Body of pancreas (tissue), 4 donors: ENCODE measurements around the gene HOXB9. TPM values are rescaled to one million over a fixed set of nuclear protein-coding genes. Genes with fewer than 3 reads are reported as not detected.

Experiments
- ATAC-seq: fragments of 150-250 bp; one replicate; pipeline ENCODE4 v1.9.1; 2016
- DNase-seq, 4 donors: peaks; one replicate each; pipeline ENCODE4 v3.0.0-alpha.2; 2019
- H3K27ac ChIP-seq, 4 donors: fragments of 200-600 bp; sonication (generic); 1 replicate in 3 of 4; 2 replicates in 1 of 4; pipeline versions ENCODE4 v1.5.1 to v1.6.1; 2016 to 2019; ENCODE audit warnings: mild to moderate bottlenecking in 1 of 4, mixed read lengths in 1 of 4, moderate library complexity in 1 of 4
- H3K27me3 ChIP-seq, 2 donors: fragments of 200-600 bp; sonication (generic); one replicate each; pipeline ENCODE4 v1.6.0; 2016; ENCODE audit warnings: mild to moderate bottlenecking in 1 of 2
- H3K36me3 ChIP-seq, 2 donors: fragments of 200-600 bp; sonication (generic); replicated peaks in 1 of 2; 2 replicates each; pipeline ENCODE4 v1.5.1; 2016; ENCODE audit warnings: low read depth in 2 of 2; ENCODE audit not compliant: insufficient read depth in 1 of 2
- H3K4me1 ChIP-seq: fragments of 200-600 bp; sonication (generic); one replicate; pipeline ENCODE4 v1.6.0; 2016
- H3K4me3 ChIP-seq, 2 donors: fragments of 200-600 bp; sonication (generic); 1 replicate in 1 of 2; 2 replicates in 1 of 2; pipeline ENCODE4 v1.5.1; 2016 to 2019
- H3K9me3 ChIP-seq, 3 donors: fragments of 200-600 bp; sonication (generic); 1 replicate in 2 of 3; 2 replicates in 1 of 3; pipeline ENCODE4 v1.5.1; 2016
- CTCF ChIP-seq, 7 experiments: fragments of 450-650 bp in 4 of 7; fragments of 200-600 bp in 3 of 7; sonication (generic) in 3 of 7; IDR thresholded peaks; one replicate each; pipeline ENCODE4 v1.5.1; 2016 to 2019; ENCODE audit warnings: antibody characterized with exemption in 7 of 7
- POLR2A ChIP-seq, 3 donors: fragments of 450-650 bp; IDR thresholded peaks; one replicate each; pipeline ENCODE4 v1.6.1; 2016; ENCODE audit warnings: antibody characterized with exemption in 3 of 3, mild to moderate bottlenecking in 2 of 3
- WGBS, 2 donors: methylation state at CpG; one replicate each; pipeline ENCODE4 v1.1.5; 2017; 5-methylcytosine and 5-hydroxymethylcytosine counted together
- intact Hi-C: fragments of 100-400 bp; cut with DNase I; formaldehyde crosslinking; loops from one replicate; pipeline ENCODE4 v1.15.1; 2023
- total RNA-seq, 2 donors: library from RNA; depleted of rRNA; stranded (reverse); fragments of >200 nt; gene quantifications; one replicate each; pipeline ENCODE4 v1.1.0, GENCODE V29; 2016

HOXB9 gene
- total RNA-seq, 2 donors from 2014 or later = not detected

GRCh38 chr17:48603959-48604769 is 22.0 kb downstream of the HOXB9 start:
- no peak for ATAC-seq
- 8 to 13% methylated on average over 21 of the region's 21 CpGs for WGBS, 2 donors
- Histone ChIP-seq H3K4me3 (no peak overlapping the region), H3K4me1 (peaks cover 13% of the 10 kb centered on the region), H3K36me3 (no peaks in the 10 kb centered on the region), H3K27ac (no peak overlapping the region), H3K27me3 (peaks cover 3 to 64% of the 10 kb centered on the region in 2 donors), H3K9me3 (no peaks in the 10 kb centered on the region)
- no peak for TF ChIP-seq POLR2A (IDR thresholded peaks at IDR 0.05)
- TF ChIP-seq CTCF (IDR thresholded peaks at IDR 0.05) = no peak
- intact Hi-C loops = no loop called here
- no peak for DNase-seq

- intact Hi-C loops = no loop called here
- peaks cover 8 to 80% of the 10 kb centered on the region in 2 donors for H3K27me3 ChIP-seq
- H3K36me3 ChIP-seq = no peaks in the 10 kb centered on the region
- DNase-seq (no peak), ATAC-seq (no peak)
- no peak overlapping the region for H3K4me3 ChIP-seq
- H3K9me3 ChIP-seq = no peaks in the 10 kb centered on the region
- no peak overlapping the region for H3K27ac ChIP-seq
- TF ChIP-seq CTCF (IDR thresholded peaks at IDR 0.05) (no peak), POLR2A (IDR thresholded peaks at IDR 0.05) (no peak)
- WGBS, 2 donors = 16 to 17% methylated on average over 17 to 35 of the region's 35 CpGs
- peaks cover 28% of the 10 kb centered on the region for H3K4me1 ChIP-seq
These were observed 24.4 kb downstream of the HOXB9 start for GRCh38 chr17:48601539-48602425.

GRCh38 chr17:48601207-48601538 is 25.0 kb downstream of the HOXB9 start:
- H3K27ac ChIP-seq = no peak overlapping the region
- no peaks in the 10 kb centered on the region for H3K9me3 ChIP-seq
- no peak overlapping the region for H3K4me3 ChIP-seq
- TF ChIP-seq POLR2A (IDR thresholded peaks at IDR 0.05) (no peak), CTCF (IDR thresholded peaks at IDR 0.05) (no peak)
- 16 to 36% methylated on average over 4 of the region's 4 CpGs for WGBS, 2 donors
- no peaks in the 10 kb centered on the region for H3K36me3 ChIP-seq
- peaks cover 34% of the 10 kb centered on the region for H3K4me1 ChIP-seq
- peaks cover 8 to 82% of the 10 kb centered on the region in 2 donors for H3K27me3 ChIP-seq
- ATAC-seq (no peak), DNase-seq (no peak)
- intact Hi-C loops = no loop called here

GRCh38 chr17:48600244-48601098 is 25.7 kb downstream of the HOXB9 start:
- Histone ChIP-seq H3K4me3 (no peak overlapping the region), H3K27ac (no peak overlapping the region), H3K4me1 (peaks cover 38% of the 10 kb centered on the region), H3K27me3 (peaks cover 8 to 81% of the 10 kb centered on the region in 2 donors), H3K36me3 (no peaks in the 10 kb centered on the region), H3K9me3 (no peaks in the 10 kb centered on the region)
- no peak for ATAC-seq
- 38 to 49% methylated on average over 17 of the region's 17 CpGs for WGBS, 2 donors
- DNase-seq = no peak
- TF ChIP-seq POLR2A (IDR thresholded peaks at IDR 0.05) = no peak
- TF ChIP-seq CTCF (IDR thresholded peaks at IDR 0.05) = no peak
- intact Hi-C loops = no loop called here
